OCI-M1 (cell line): Measurements from ENCODE around the gene TXNRD1.
"Not testable (repeated sequence)": the region's sequence is repeated elsewhere in the genome, so short reads cannot be mapped to it uniquely, and the experiment has no call there.

ENCODE experiments used
- DNase-seq: peaks from one replicate; lab custom pipeline; 2025; lab: John Stamatoyannopoulos, UW

Gene TXNRD1

DNA sequence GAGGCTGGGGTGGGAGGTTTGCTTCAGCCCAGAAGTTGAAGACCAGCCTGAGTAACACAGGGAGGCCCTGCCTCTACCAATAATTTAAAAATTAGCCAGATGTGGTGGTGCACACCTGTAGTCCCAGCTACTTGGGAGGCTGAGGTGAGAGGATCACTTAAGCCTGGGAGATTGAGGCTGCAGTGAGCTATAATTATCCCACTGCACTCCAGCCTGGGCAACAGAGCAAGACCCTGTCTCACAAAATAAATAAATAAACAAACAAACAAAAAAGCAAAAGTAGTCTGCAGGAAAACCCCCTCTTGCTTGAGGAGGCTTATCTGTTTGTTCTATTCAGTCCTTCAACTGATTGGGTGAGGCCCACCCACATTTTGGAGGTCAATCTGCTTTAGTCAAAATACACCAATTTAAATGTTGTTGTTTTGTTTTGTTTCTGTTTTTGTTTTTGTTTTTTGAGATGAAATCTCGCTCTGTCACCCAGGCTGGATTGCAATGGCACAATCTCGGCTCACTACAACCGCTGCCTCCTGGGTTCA, 24.9 kb upstream of the TXNRD1 start:
- DNase-seq, result no peak

GRCh38 chr12:104197264-104197663, 18.3 kb upstream of the TXNRD1 start:
- DNase-seq, result no peak

DNA sequence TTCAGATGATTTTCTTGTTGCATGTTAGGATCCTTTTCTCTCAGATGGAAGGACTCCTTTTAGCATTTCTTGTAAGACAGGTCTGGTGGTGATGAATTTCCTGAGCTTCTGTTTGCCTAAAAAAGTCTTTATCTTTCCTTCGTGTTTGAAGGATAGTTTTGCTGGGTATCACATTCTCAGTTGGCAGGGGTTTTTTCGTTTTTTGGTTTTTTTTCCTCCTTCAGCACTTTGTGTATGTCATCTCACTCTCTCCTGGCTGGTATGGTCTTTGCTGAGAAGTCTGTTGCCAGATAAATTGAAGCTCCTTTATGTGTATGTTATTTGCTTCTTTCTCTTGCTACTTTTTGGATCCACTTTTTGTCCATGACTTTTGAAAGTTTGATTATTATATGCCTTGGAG, 15.6 kb upstream of the TXNRD1 start:
- DNase-seq, result no peak

GRCh38 chr12:104201238-104202001, 14.2 kb upstream of the TXNRD1 start:
- peak; percentile 60 for DNase-seq

GRCh38 chr12:104204690-104205480, 10.7 kb upstream of the TXNRD1 start:
- DNase-seq, result no peak

DNA sequence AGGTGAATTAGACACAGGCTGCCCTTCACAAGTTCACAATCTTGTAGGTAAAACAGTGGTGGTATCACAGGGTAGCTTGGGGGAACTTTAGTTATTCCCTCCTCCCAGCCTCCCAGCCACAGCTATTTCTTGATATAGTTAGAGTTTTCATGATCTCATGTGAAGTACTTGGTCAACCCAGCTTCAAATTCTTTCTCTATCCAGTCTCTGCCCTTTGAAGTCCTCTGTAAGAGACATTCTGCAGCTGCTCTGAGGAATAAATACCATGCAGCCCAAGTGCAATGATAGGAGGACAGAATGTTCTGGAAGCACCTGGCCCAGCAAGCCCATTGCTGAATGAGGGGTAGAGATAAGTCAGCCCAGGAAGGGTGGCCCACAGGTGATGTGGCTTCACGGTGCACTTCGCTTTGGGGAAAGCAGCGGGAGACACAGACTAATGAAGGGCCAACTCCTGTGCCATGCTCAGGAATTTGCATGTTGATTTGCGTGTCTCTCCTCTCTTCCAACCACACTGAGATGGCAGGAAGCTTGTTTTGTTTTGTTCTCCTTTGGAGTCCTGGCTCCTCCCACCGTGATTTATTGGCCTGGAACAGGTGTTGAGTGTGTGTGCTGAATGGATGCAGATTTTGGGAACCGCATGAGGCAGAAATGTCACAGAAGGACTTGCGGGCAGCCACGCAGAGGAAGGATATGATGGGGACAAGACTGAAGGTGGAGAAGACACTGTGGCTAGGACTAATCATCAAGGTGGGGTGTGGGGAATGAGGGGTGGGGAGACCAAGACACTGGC, 8.0 kb upstream of the TXNRD1 start:
- no peak for DNase-seq

DNA sequence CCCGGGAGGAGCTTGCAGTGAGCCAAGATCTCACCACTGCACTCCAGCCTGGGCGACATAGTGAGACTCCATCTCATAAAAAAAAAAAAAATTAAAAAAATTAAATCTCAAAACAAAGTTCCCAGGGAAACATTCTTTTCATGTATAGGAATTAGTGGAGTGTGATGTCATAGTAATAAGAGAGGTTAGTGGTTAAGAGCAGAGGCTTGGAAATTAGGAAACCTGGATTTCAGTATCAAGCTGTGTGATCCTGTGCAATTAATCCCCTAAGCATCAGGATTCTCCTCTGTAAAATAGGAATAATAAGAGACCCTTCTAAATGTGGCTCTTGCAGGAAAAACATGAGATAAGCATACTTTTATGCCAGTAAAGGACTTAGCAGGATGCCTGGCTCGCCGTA, 3.1 kb upstream of the TXNRD1 start:
- no peak for DNase-seq

DNA sequence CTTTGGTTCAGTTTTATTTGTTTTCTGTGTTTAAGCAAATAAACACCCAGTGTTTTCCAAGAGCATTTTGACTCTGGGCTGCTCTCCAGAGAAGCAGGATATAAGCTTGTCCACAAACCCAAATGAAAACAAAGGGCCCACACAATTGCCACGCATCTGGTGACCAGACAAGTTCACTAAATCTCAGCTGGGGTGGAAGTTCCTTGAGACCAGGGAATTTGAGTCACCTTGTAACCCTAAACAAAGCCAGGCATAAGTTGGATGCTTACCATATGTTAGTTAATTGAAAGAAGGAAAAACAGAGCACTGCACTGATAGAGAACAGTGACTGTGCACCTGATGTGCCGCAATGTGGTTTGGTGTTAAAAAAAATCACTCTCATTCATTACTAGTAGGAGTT, 1.6 kb upstream of the TXNRD1 start:
- DNase-seq, result no peak

- no peak for DNase-seq
Observed at GRCh38 chr12:104216521-104216924, 944 bp downstream of the TXNRD1 start.

DNA sequence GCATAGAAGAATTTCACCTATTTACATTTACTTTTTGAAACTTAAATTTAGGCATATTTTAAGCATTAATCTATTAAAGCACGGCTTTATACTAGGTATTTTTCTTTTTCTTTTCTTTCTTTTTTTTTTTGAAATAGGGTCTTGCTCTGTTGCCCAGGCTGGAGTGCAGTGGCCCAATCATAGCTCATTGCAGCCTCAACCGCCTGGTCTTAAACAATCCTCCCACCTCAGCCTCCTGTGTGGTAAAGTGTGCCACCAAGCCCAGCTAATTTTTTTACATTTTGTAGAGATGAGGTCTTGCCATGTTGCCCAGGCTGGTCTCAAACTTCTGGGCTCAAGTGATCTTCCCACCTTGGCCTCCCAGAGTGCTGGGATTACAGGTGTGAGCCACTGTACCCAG, 2.9 kb downstream of the TXNRD1 start:
- not testable (repeated sequence) for DNase-seq

DNA sequence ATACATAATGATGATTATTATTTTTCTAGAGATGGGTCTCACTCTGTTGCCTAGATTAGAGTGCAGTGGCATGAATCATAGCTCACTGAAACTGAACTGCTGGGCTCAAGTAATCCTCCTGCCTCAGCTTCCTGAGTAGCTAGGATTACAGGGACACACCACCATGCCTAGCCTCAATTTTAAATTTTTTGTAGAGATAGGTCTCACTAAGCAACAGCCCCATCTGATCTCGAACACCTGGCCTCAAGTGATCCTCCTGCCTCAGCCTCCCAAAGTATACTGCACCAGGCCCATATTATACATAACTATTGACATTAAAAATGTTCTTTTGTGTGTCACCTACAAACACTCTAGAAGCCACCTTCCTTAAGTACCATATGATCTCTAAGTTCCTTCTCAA, 3.4 kb downstream of the TXNRD1 start:
- DNase-seq, result no peak

DNA sequence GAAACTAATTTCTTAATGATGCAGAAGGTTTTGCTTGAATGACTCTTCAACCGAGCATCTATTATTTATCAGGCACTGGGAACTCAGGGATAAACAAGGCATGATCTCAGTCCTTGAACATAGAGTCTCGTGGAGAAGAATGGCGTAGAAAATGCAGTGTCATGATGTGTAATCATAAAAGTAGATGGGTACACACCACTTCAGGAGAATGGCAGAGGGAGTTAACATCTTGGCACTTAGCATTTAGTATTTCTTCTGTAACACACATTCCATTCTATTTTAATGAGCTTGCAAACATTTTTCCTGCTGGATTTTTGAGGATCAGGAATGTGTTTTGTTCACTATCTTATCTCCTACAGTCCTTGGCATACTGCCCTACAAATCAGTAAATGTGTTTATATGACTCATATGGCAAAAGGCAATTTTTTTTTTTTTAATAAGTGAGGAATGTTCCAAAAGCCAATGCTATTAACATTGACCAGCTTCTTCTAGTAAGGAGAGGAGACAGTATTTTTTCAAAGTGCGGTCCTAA, 3.8 kb downstream of the TXNRD1 start:
- DNase-seq, result peak; percentile 79

DNA sequence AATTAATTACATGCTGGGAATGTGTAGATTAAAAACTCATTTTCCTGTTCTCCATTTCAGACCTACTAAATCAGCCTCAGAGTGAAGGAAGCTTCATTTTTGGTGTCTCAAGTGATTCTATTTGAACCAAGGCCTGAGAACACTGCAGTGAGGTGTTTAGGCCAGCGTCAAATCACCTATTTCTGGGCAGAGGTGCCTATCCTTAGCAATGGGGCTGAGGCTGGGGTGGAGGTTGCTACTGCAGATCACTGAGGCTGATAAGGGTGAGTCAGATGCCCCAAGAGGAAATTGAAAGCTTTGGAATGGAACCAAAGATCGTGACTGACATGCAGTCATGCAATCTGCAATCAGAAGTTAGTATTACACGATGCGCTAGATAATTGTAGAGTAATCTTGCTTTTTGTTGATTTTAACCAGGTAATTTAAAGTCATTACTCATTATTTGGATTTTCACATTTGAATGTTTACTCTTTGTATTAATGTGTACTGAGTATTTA, 4.4 kb downstream of the TXNRD1 start:
- DNase-seq, result peak; percentile 78

DNA sequence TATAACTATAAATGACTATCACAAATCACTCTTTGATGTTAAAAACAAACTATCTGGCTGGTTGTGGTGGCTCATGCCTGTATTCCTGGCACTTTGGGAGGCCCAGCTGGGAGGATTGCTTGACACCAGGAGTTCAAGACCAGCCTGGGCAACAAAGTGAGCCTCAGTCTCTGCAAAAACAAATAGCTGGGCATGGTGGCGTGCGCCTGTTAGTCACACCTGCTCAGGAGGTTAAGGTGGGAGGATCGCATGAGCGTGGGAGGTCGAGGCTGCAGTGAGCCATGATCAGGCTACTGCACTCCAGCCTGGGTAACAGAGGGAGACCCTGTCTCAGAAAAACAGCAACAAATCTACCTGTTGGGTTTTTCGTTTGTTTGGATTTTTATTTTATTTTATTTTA, 5.4 kb downstream of the TXNRD1 start:
- no peak for DNase-seq

GRCh38 chr12:104222976-104223375, 7.4 kb downstream of the TXNRD1 start:
- no peak for DNase-seq

GRCh38 chr12:104223712-104224111, 8.1 kb downstream of the TXNRD1 start:
- DNase-seq, result no peak

DNA sequence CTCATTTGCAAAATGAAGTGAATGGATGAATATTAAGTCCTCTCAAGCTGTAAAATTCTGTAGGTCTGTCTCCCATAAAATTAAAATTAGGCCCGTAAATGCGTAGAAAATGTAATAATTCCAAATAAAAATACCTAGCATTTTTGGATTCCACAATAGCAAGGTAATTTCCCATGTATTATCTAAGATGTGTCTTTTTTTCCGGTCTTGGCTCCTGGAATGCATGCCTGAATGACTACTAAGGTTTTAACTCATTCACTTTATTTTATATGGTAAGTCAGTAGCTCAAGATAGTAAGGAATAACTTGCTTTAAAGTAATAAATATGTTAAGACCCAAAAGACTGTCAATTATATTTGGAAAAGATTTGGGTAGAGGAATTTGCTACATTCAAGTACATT, 11.1 kb downstream of the TXNRD1 start:
- no peak for DNase-seq

- DNase-seq, result no peak
Observed at GRCh38 chr12:104230304-104231095, 14.9 kb downstream of the TXNRD1 start.

DNA sequence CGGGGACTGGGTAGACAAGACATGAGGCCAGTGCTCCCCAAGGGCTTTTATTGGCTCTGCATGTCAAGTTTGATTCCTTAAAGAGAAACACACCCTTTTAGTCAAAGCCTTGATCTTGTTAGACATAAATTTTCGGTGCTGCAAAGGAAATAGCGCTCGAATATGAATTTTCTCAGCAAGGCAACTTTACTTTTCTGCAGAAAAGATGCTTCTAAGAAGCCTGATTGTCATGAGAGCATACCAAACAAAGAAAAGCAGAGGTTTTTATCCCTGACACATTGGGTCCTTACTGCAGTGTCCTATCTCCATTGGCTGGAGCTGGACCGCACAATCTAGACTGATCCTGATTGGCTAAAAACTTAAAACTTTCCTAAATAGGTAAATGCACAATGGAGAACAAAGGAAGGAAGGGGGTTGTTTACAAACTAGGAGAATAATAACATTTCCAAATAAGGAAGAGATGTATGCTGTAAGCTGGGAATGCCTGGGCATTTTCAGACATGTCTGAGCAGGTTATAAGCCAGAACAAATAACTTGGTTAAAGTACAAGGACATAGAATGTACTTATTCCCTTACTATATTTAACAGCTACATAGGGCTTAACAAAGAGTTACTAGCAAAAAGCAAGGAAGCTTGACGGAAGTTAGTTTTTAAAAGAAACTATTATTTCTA, 17.2 kb downstream of the TXNRD1 start:
- DNase-seq, result no peak

- peak; percentile 16 for DNase-seq
Observed at GRCh38 chr12:104234926-104235499, 19.4 kb downstream of the TXNRD1 start.
